Neural progenitor cell (in vitro differentiated cells): ENCODE results near the gene PIWIL4.

Experiments used
- CTCF ChIP-seq: fragments of 200-600 bp; sonication (generic); IDR thresholded peaks from 2 replicates; pipeline ENCODE4 v1.5.1; 2017; ENCODE audit warnings: antibody characterized with exemption, mild to moderate bottlenecking
- EZH2phosphoT487 ChIP-seq: fragments of 200-600 bp; sonication (generic); IDR thresholded peaks from 2 replicates; pipeline ENCODE4 v1.6.1; 2017; ENCODE audit warnings: antibody characterized with exemption

GRCh38 chr11:94639901-94640721 lies 72.9 kb downstream of the PIWIL4 start:
- TF ChIP-seq EZH2phosphoT487 (no peak), CTCF (no peak)
